GM19043 (cell line): Measurements from ENCODE around the gene KDM2A.
"Not testable (repeated sequence)": the region's sequence is repeated elsewhere in the genome, so short reads cannot be mapped to it uniquely, and the experiment has no call there.

Source experiments
- ATAC-seq: cut with Tn5 transposase; IDR thresholded peaks from one replicate; pipeline ENCODE4 v1.9.1; 2021; ENCODE audit warnings: low read depth; ENCODE audit not compliant: unreplicated experiment

KDM2A gene

DNA sequence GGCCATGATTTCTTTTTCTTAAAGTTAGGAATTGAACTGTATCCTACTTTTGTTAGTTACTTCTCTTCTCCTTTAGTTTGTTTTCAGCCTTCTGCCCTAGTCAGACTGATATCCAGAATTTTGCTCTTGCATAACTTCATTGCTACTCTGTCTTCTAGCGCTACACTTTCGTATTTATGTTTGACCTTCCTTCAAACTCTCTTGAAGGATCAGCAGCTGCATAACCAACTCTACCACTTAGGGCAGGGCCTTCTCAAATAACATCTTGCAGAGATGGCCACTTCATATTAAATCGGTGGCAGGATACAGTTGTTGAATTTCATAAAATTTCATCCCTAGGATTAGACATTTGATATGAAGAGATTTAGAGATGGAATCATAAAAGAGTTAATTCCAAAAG lies 43.9 kb downstream of the KDM2A start:
- no peak for ATAC-seq

DNA sequence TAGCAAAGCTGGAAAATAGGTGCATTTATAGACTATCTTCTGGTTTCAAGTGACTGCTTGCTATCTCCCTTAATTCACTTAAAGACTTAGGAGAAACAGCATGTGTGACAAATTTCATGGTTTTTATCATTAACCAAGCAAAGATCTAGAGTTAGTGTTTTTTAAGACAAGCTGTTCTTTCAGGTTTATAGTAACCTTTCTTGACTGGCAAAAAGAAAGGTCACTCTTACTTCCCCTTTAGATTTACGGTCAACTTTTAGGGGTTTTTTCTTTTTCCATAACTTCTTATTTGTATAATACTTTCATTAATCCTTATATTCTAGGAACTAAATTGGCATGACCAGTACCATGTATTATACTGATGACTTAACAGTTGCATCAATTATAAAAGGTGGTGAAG lies 46.6 kb downstream of the KDM2A start:
- ATAC-seq: no peak

DNA sequence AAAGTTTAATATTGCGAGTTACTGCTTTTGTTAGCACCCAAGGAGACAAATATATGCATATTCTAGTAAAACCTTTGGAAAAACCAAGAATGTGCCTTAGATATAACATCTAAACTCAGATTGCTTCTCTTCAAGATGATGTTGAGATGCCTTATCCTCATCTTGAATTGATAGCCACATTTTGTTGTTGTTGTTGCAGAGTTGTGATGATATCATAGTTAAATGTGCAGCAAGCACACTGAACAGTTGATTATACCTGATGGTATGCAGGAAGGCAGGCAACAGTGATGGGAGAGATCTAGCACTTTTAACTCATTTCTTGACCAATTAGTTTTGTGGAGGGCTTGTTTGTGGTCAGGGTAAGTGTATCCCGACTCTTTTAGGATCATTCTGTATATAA lies 48.0 kb downstream of the KDM2A start:
- ATAC-seq: no peak

DNA sequence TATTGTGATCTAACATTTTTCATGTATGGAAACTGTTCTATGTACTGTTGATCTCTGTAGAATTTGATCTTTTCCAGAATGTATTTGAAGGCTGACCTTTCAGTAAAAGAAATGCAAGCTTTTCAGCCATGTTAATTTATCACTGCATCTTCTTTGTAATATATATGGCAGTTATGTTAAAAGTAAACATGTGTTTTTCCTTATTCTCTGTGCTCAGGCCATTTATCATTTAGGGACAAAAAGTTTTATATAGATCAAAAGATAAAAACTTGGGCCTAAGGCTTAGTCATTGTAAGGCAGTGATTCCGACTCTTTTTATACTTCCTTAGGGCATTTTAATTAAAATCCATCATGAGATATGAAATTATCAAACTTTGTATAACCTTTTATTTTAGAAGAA lies 48.7 kb downstream of the KDM2A start:
- ATAC-seq: no peak

DNA sequence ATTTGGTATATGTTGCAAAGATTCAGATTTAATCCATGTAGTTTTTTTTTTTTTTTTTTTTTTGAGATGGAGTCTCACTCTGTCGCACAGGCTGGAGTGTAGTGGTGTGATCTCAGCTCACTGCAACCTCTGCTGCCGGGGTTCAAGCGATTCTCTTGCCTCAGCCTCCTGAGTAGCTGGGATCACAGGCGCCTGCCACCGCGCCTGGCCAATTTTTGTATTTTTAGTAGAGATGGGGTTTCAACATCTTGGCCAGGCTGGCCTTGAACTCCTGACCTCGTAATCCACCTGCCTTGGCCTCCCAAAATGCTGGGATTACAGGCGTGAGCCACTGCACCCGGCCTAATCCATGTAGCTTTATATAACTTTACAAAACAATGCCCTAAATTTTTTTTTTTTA lies 49.8 kb downstream of the KDM2A start:
- ATAC-seq: not testable (repeated sequence)

DNA sequence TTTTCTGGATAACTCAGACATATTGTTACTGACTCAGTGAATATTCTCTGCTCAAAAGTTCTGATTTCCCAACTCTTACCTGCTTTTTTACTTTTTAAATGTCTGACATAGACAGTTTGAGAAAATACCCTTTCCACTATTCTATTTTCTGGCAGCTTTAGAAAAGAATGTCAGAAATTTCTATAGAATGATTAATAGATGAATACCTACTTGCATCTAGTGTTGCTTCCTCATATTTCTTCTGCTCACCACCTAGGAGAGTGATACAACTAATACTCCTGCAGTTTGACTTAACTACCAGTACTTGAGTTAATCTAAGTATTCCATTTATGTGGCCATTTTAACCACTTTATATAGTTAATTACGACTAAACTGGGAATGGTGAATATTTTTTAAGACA lies 55.2 kb downstream of the KDM2A start:
- ATAC-seq: no peak

DNA sequence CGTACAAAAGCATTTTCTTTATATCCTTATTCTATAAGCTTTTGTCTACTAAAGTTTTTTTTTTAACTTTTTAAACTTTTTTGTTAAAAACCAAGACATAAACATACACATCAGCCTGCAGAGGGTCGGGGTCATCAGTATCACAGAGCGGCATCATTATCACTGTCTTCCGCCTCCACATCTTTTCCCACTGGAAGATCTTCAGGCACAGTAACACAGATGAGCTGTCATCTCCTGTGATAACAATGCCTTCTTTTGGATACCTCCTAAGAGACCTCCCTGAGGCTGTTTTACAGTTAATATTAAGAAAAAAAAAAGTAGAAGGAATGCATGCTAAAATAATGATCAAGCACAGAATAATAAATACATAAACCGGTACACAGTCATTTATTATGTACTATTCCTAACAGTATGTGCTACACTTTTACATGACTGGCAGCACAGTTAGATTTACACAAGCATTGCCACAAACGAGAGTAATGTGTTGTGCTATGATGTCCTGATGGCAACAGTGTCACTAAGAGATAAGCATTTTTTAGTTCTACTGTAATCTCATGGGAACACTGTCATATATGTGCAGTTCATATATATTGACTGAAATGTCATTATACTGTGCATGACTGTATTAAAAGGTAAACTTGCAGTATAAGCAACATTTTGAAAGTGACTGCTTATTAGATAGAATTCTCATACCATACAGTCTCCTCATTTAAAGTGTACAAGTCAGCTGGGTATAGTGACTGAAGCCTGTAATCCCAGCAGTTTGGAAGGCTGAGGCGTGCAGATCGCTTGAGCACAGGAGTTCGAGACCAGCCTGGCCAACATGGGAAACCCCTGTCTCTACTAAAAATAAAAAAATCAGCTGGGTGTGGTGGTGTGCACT lies 58.6 kb downstream of the KDM2A start:
- ATAC-seq: no peak

DNA sequence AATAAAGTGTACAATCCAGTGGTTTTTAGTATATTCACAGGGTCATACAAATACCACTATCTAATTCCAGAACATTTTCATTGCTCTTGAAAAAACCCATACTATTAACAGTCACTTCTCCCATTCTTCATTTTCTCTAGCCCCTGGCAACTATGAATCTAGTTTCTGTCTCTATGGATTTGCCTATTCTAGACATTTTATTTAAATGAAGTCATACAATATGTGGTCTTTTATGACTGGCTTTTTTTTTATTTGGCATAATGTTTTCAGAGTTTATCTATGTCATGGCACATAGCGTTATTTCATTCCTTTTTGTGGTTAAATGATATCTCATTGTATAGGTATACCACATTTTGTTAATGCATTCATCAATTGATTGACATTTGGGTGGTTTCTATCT lies 59.4 kb downstream of the KDM2A start:
- ATAC-seq: no peak

DNA sequence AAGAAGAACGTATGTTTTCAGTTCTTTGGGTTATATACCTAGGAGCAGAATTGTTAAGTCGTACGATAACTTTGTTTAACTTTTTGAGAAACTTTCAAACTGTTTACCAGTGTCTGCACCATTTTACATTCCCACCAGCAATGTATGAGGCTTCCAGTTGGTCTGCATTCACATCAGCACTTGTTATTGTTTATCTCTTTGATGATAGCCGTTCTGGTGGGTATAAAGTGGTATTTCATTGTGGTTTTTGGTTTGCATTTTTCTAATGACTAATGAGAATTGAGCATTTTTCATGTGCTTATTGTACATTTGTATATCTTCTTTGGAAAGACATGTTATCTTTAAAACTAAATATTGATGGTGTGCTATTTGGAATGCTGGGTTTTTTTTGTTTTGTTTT lies 59.8 kb downstream of the KDM2A start:
- ATAC-seq: no peak

DNA sequence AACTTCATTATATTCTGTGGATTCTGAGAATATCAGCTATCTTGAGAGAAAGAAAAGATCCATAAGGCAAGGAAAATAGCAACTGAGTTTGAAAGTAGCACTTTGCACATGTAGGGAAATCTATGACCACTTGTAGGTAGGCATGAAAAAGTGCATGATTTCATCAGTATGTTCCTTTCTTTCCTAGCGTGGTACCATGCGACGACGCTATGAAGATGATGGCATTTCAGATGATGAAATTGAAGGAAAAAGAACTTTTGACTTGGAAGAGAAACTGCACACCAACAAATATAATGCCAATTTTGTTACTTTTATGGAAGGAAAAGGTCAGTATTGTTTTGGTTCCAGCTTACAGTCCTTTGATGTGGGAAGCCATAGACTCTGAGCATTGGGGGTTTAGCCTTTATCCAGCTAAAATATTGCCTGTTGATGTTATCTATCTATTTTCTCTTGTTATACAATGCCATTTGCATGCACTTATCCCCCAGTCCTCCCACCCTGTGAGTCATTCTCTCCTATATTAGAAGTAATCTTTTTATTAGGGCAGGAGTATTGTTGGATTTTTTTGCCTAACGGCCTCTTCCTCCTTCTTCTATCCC lies 60.9 kb downstream of the KDM2A start:
- no peak for ATAC-seq

DNA sequence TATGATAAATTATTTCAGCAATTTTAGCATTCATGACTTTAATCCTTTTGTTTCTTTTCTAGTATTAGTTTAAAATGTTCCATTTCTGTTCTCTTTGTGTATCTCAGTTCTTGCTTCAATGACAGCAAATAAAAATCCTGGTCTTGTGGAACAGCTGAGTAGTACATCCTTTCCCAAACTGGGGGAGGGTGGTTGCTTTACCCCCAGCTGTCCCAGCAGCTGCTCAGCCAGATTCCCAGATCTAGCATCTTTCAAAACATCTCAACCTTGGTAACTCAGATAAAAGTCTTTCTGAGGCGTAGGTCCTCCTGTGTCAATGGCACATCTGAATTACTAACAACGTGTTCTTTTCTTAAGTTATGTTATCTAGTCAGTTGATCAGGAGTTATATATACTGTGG lies 75.0 kb downstream of the KDM2A start:
- no peak for ATAC-seq

DNA sequence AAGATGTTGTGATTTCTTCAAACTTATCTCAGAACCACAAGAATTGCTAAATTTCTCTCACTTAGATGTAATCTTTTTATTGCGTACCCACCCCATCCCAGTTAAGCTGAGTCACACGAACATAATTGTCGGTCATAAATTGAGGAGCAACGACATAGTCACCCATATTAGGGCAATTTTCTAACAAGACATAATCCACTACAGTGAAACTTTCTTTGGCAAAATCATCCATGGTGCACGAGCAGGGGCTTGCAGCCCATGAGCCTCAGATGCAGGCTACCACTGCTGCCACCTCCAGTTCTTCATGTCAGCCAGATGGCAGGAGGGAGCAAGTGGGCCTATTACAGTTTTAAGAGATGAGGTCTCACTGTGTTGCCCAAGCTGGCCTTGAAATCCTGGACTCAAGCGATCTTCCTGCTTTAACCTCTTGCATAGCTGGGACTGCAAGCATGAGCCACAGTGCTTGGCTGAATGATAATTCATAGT lies 77.0 kb downstream of the KDM2A start:
- no peak for ATAC-seq

DNA sequence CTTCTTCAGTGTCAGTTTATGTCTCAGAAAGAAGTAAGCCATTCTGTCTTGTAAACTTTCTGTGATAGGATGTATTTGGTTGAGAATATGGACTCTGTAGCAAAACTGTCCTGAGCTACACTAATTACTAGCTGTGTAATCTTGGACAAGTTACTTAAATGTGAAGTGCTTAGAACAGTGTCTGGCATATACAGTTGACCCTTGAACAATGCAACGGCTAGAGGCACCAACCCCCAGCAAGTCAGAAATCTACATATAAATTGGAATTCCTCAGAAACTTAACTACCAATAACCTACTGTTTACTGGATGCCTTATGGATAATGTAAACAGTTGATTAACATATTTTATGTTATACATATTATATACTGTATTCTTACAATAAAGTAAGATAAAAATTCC lies 78.5 kb downstream of the KDM2A start:
- ATAC-seq: no peak

DNA sequence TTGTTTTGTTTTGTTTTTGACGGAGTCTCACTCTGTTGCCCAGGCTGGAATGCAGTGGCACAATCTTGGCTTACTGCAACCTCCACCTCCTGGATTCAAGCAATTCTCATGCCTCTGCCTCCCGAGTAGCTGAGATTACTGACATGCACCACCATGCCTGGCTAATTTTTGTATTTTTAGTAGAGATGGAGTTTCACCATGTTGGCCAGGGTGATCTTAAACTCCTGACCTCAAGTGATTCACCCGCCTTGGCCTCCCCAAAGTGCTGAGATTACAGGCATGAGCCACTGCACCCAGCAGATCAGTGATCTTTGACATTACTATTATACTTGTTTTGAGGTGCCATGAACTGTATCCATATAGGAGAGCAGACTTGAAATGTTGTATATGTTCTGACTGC lies 79.7 kb downstream of the KDM2A start:
- not testable (repeated sequence) for ATAC-seq

DNA sequence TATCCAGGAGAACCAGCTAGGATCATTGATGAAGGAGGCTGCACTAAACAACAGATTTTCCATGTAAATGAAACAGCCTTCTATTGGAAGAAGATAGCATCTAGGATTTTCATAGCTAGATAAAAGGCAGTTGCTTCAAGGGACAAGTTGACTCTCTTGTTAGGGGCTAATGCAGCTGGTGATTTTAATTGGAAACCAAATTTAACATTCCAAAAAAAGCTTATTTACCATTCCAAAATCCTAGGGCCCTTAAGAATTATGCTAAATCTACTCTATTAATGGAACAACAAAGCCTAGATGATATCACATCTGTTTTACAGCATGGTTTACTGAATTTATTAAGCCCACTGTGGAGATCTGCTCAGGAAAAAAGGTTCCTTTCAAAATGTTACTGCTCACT lies 80.7 kb downstream of the KDM2A start:
- ATAC-seq: no peak

DNA sequence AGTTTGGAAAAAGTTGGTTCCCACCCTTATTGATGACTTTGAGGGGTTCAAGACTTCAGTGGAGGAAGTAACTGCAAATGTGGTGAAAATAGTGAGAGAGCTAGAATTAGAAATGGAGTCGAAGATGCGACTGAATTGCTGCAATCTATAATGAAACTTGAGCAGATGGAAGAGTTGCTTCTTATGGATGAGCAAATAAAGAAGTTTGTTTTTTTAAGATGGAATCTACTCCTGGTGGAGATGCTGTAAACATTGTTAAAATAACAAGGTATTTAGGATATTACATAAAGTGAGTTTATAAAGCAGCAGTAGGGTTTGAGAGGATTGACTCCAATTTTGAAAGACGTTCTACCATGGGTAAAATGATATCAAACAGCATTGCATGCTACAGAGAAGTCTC lies 83.0 kb downstream of the KDM2A start:
- no peak for ATAC-seq

DNA sequence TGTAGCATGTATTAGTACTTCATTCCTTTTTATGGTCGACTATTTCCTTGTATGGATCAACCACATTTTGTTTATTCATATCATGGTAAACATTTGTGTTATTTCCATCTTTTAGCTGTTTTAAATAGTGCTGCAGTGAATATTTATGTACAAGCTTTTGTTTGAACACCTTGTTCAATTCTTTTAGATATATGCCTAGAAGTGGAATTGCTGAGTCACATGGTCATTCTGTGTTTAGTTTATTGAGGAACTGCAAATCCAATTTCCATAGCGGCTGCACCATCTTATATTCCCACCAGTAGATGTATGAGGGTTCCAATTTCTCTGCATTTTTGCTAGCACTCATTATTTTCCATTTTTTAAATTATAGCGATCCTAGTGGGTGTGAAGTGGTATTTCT lies 85.8 kb downstream of the KDM2A start:
- no peak for ATAC-seq

DNA sequence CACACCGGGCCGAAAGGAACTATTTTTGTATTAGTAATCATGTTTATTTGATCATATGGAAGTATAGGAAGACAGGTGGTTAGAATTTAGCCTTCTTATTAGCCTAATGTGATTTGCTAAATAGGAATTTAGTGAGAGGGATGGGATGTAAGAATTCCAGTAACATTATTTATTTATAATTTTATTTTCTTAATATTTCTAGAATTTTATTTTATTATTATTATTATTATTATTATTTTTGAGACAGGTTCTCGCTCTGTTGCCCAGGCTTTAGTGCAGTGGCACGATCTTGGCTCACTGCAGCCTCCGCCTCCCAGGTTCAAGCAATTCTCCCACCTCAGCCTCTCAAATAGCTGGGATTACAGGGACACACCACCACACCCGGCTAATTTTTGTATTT lies 90.2 kb downstream of the KDM2A start:
- not testable (repeated sequence) for ATAC-seq

DNA sequence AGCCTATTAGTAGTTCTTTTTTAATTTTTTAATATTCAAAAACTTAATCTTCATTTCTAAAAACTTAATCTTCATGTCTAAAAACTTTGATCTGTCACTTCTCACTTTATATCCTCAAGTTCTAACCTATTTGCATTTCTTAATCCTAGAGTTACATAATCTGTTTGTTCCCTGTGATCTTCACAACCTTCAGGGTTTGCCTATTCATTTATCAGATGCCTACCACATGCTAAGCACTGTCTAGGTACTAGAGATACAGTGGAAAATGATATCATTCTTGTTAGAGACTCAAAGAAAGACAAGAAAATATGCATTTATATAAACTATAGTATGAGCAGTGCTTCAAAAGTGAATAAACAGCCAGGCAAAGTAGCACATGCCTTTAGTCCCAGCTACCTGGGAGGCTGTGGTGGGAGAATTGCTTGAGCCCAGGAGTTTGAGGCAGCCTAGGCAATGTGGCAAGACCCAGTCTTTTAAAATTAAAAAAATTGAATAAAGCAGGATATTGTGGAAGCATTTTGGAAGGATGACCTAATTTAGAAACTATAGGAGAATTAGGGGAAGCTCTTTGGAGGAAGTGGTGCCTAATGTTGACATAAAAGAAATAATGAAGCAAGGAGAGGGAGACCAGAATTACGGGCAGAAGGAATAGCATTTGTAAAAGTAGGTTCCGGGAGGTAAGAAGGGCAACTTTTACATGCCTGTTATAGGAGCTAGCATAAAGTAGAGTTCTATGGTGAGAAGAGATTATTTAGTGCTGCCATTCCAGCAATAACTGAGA lies 92.8 kb downstream of the KDM2A start:
- ATAC-seq: no peak

DNA sequence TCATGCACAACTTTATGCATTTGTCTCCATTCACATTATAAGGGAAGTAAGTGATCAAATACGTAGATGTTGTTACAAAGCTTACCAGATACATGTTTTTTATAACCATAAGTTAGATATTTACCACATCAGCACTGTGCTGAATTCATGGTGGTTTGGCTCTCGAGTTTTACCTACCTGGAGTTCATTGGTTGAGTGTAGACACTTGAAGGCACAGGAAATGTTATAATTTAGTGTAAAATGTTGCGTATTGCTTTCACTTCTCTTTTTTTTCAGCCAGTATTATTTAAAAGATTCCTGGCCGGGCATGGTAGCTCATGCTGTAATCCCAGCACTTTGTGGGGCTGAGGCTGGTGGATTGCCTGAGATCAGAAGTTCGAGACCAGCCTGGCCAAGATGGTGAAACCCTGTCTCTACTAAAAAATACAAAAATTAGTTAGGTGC lies 94.1 kb downstream of the KDM2A start:
- ATAC-seq: no peak

DNA sequence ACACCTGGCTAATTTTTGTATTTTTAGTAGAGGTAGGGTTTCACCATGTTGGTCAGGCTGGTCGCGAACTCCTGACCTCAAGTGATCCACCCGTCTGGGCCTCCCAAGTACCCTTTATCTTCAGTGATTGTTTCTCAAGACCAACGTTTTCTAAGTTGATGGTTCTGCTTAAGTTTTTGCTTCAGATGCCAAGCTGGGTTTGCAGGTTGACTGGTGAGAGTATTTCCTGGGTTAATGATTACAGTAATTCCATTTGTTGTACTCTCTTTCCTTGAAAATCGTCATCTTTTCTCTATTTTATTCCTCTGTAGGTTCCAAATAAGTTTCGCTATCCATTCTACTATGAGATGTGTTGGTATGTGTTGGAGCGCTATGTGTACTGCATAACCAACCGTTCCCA lies 108.7 kb downstream of the KDM2A start:
- ATAC-seq: no peak
